Activated CD4-positive, alpha-beta memory T cell treated with anti-CD3 and anti-CD28 coated beads for 36 hours (primary cell): Measurements from ENCODE around the gene NPAS2. TPM values are rescaled to one million over a fixed set of nuclear protein-coding genes. Genes with fewer than 3 reads are reported as not detected.

ENCODE experiments used
- CTCF ChIA-PET: fragments of 350-600 bp; sonication (Branson Sonifier 250); formaldehyde crosslinking; loops from one replicate; lab custom pipeline; 2021; ENCODE audit warnings: antibody characterized with exemption, inconsistent platforms; lab: Charles Lee
- POLR2A ChIA-PET: fragments of 350-600 bp; sonication (Branson Sonifier 250); formaldehyde crosslinking; loops from one replicate; lab custom pipeline; 2021; ENCODE audit warnings: antibody characterized with exemption; lab: Charles Lee
- DNase-seq: peaks from one replicate; pipeline ENCODE4 v3.0.0-alpha.2; 2020
- H3K27ac Mint-ChIP-seq: one replicate; pipeline ENCODE4 v1.8.0; 2021; ENCODE audit warnings: mixed read lengths
- H3K27me3 Mint-ChIP-seq: one replicate; pipeline ENCODE4 v1.8.0; 2021; ENCODE audit warnings: mixed read lengths
- H3K36me3 Mint-ChIP-seq: one replicate; pipeline ENCODE4 v1.8.0; 2021; ENCODE audit warnings: mixed read lengths
- H3K4me1 Mint-ChIP-seq: one replicate; pipeline ENCODE4 v1.8.0; 2021; ENCODE audit warnings: low read depth, mixed read lengths
- H3K4me3 Mint-ChIP-seq: one replicate; pipeline ENCODE4 v1.8.0; 2021; ENCODE audit warnings: mild to moderate bottlenecking, mixed read lengths
- H3K9me3 Mint-ChIP-seq: one replicate; pipeline ENCODE4 v1.8.0; 2021; ENCODE audit warnings: mixed read lengths
- intact Hi-C: fragments of 100-400 bp; cut with micrococcal nuclease; formaldehyde crosslinking; loops from one replicate; pipeline ENCODE4 v1.15.1; 2023
- total RNA-seq, 2 experiments: library from RNA; stranded (reverse); gene quantifications; one replicate each; pipeline ENCODE4 v1.2.3, GENCODE V29; 2021

The NPAS2 gene
- total RNA-seq, 2 experiments from 2014 or later, result 1.4 to 2.3 TPM

DNA sequence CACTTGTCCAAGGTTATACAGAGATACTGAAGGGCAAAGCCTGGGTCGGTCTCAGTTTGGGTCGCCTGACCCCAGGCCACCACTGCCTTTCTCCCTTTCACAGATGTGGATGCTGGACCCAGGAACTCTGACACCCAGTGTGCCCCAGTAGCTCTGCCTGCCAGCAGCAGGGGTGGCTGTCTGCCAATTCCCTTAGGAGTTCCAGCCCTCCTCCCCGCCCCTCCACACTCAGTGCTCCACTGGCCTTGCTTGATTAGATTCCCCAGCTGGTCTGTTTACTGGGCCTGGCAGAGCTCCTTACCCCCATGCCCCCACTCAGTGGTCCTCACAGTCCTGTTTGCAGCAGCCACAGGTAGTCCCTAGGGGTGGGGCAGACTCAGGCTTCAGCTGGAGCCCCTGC is 75.5 kb downstream of the NPAS2 start:
- H3K27me3 Mint-ChIP-seq, result peaks cover 2% of the 10 kb centered on the region
- H3K36me3 Mint-ChIP-seq, result no peaks in the 10 kb centered on the region
- no peak for DNase-seq
- peaks cover 9% of the 10 kb centered on the region for H3K9me3 Mint-ChIP-seq
- H3K27ac Mint-ChIP-seq, result no peak overlapping the region
- intact Hi-C loops, result no loop called here
- ChIA-PET CTCF (no interaction called here), POLR2A (no interaction called here)
- H3K4me1 Mint-ChIP-seq, result no peaks in the 10 kb centered on the region
- H3K4me3 Mint-ChIP-seq, result no peak overlapping the region

DNA sequence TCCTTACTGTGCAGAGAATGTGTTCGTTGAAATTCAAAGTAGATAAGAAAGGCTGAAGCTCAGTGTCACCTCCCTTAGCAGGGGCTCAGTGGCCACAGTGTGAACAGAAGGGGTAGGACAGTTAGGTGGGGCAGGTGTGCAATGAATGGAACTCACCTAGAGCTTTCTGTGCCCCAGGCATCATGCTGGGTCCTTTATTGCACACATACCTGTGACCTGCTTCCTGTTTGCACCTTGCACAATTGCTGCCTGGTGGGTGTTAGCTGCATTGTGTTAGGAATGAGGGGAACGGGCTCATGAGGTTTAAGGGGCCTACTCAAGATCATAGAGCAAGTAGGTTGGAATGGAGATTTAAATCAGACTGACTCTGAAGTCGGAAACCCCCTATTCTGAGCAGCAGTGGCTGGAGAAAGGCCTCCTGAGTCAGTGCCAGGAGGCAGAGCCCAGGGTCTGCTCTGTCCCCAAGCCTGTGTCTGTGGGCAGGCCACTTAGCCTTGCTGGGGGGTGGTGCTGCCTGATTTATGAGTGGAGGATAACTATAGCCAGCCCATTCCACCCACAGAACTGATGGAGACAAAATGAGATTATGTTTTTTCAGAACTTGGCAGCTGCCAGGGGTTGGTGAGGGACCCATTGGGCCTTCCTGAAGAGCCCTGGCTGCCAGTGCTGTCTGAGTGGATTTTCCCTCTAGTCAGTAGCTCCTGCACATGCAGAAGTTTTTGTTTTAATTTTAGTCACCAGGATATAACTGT is 76.2 kb downstream of the NPAS2 start:
- Mint-ChIP-seq H3K27ac (no peak overlapping the region), H3K4me1 (no peaks in the 10 kb centered on the region), H3K36me3 (no peaks in the 10 kb centered on the region), H3K4me3 (no peak overlapping the region), H3K27me3 (peaks cover 4% of the 10 kb centered on the region), H3K9me3 (peaks cover 9% of the 10 kb centered on the region)
- intact Hi-C loops, result no loop called here
- ChIA-PET POLR2A (no interaction called here), CTCF (no interaction called here)
- no peak for DNase-seq

DNA sequence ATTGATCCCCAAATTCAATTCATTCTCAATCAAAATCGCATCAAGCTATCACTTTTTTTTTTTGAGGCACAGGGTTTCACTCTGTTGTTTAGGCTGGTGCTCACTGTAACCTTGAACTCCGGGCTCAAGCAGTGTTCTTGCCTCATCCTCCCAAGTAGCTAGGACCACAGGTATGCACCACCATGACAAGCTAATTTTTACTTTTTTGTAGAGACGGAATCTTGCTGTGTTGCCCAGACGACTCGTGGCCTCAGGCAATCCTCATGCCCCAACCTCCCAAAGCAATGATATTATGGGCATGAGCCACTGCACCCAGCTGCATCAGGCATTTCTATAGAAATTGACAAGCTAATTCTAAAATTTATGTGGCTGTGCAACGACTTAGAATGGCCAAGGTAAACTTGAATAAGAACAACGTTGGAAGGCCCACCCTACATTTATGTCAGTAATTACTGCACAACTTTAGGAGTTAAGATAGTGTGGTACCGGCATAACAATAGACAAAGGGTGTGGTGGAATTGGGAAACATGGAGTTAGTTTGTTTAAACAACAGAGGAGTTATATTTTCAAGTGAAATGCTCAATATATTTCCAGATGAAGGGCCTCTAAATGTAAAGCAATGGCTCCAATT is 78.2 kb downstream of the NPAS2 start:
- intact Hi-C loops, result no loop called here
- Mint-ChIP-seq H3K27me3 (peaks cover 7% of the 10 kb centered on the region), H3K4me1 (no peaks in the 10 kb centered on the region), H3K4me3 (no peak overlapping the region), H3K27ac (no peak overlapping the region), H3K36me3 (no peaks in the 10 kb centered on the region), H3K9me3 (peaks cover 9% of the 10 kb centered on the region)
- ChIA-PET CTCF (no interaction called here), POLR2A (no interaction called here)
- no peak for DNase-seq

DNA sequence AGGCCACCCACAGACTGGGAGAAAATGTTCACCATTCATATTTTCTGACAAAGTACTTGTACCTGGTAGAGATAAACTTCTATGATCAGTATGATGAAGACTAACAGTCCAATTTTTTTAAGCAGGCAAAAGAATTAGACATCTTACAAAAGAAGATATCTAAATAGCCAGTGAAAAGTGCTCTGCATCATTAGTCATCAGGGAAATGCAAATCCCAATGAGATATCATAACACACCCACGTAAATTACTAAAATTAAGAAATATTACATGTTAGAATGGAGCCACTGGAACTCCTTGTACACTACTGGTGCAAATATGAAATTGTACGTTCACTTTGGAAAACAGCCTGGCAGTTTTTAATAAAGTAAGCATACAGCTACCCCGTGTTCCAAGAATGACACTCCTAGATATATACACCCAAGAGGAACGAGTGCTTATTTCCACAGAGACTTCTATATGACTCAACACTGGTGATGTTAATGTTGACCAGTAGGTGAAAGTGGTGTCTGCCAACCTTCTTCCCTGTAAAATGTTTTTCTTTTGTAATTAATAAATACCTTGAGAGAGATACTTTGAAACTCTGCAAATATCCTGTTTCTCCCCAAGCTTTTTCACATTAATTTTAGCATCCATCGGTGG is 80.3 kb downstream of the NPAS2 start:
- H3K27ac Mint-ChIP-seq, result no peak overlapping the region
- CTCF ChIA-PET, result no interaction called here
- DNase-seq, result no peak
- no peaks in the 10 kb centered on the region for H3K4me1 Mint-ChIP-seq
- no peak overlapping the region for H3K4me3 Mint-ChIP-seq
- intact Hi-C loops, result no loop called here
- H3K27me3 Mint-ChIP-seq, result peaks cover 7% of the 10 kb centered on the region
- H3K36me3 Mint-ChIP-seq, result no peaks in the 10 kb centered on the region
- POLR2A ChIA-PET, result no interaction called here
- peaks cover 9% of the 10 kb centered on the region for H3K9me3 Mint-ChIP-seq

DNA sequence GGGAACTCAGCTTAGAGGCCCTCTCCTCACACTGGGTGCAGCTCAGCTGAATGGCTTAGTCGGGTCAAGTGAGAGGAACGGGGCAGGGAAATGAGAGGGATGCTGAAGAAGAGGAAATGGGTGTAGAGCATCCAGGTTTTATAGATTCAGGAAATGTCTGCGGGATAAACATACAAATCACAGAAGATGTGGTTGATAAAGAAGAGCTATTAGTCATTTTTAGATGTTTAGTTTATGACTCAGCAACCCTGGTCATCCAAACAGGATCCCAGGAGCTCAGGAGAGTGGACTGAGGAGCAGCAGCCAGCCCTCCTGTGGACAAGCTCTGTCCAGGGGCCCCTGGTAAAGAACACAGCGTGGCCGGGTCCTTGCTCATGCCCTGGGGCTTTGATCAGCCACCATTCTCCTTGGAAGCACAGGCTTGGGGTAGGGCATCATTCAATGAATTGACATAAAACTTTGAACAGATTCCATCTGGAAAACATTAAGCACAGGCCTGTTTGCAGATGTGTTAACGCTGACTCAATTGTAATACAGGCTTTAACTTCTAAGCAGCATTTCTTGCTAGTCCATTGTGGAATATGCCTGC is 83.0 kb downstream of the NPAS2 start:
- Mint-ChIP-seq H3K4me1 (no peaks in the 10 kb centered on the region), H3K9me3 (peaks cover 4% of the 10 kb centered on the region), H3K27me3 (peaks cover 7% of the 10 kb centered on the region), H3K36me3 (no peaks in the 10 kb centered on the region), H3K4me3 (no peak overlapping the region), H3K27ac (no peak overlapping the region)
- ChIA-PET POLR2A (no interaction called here), CTCF (interaction anchor here (1.2 kb wide), 1 partner anchor 17 kb away, joined by 3 read pairs; no protein-coding TSS in a partner anchor)
- intact Hi-C loops, result no loop called here
- DNase-seq, result no peak

DNA sequence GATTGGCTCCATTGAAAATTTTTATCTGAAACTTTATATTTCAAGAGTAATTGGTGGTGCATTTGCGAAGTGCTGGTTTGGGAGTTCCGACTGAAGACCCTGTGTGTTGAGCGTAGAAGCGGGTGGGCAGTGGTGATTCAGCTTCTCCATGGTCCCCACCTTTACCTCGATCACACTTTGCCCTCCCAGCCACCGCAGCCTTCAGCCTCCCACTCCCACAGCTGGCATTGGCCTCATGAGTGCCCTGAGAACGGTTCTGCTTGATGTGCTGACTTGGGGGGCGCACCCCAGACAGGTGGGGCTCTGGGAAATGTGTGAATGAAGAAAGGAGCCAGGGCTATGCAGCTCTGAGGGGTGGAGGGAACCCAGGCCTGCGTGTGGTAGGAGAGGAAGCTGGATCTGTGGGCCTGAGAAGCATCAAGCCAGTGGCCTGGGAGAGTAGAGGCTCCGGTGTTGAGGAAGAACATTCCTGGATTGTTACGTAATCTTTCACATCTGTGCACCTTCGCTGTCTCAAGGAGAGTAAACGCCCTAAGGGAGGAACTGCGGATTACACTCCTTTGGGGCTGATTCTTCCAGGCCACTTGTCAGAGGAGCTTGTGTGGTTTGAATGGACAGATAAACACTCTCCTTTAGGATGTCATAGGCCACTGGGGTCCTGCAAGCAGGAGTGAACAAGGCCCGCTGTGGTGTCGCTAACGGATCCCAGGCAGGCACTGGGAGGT is 83.8 kb downstream of the NPAS2 start:
- Mint-ChIP-seq H3K36me3 (no peaks in the 10 kb centered on the region), H3K9me3 (peaks cover 4% of the 10 kb centered on the region), H3K27ac (no peak overlapping the region), H3K4me1 (no peaks in the 10 kb centered on the region), H3K27me3 (peaks cover 7% of the 10 kb centered on the region), H3K4me3 (no peak overlapping the region)
- CTCF ChIA-PET, result no interaction called here
- no peak for DNase-seq
- intact Hi-C loops, result no loop called here
- POLR2A ChIA-PET, result no interaction called here

DNA sequence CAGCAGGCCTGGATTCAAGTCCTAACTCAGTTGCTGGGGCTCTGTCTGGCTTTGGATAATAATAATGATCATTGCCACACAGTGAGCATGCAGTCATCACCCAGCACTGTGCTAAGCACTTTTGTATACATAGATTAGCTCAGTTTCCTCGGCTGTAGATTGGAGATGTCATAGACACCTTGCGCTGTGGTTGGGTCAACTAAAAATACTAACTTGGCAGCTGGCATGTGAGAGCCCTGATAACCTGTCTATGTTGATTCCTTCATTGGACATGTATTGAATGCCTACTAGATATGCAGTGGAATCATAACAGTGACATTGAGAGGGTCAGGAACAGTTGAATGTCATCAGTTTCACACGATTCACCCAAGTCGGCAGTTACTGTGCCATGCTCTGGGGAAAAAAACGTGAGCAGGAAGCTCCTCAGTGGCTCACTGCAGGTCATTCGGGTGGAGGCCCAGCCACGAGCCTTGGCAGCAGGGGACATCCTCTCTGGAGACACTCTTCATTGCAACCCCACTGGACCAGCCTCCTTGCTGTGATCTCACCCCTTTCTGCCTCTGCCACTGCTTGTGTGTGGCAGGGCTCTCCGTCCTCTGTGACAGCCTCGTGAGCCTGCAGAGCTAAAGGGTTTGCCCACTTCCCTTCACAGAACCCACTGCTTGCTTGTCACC is 85.3 kb downstream of the NPAS2 start:
- DNase-seq, result no peak
- H3K27me3 Mint-ChIP-seq, result peaks cover 7% of the 10 kb centered on the region
- no peak overlapping the region for H3K27ac Mint-ChIP-seq
- H3K4me3 Mint-ChIP-seq, result no peak overlapping the region
- H3K36me3 Mint-ChIP-seq, result no peaks in the 10 kb centered on the region
- H3K4me1 Mint-ChIP-seq, result no peaks in the 10 kb centered on the region
- peaks cover 2% of the 10 kb centered on the region for H3K9me3 Mint-ChIP-seq
- POLR2A ChIA-PET, result no interaction called here
- intact Hi-C loops, result no loop called here
- CTCF ChIA-PET, result interaction anchor here (1.2 to 1.3 kb wide), 2 partner anchors 13 to 15 kb away, joined by 3 read pairs; no protein-coding TSS in a partner anchor

DNA sequence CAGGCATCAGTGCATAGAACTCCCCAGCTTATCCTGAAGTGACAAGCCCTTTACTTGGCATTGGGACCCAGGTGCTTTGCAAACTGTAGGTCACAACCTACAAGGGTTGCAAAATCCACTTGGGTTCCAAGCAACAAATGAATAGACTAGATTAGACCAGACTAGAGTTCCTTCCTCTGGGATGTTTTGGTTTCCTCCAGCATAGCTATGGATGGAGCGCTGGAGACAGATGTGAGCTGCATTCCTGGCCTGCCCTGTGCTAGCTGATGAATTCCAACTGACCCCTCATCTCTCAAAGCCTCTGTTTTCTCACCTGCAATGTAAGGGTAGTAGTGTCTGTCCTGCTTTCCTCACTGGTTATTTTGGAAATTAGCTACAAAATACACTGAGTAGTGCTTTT is 86.2 kb downstream of the NPAS2 start:
- Mint-ChIP-seq H3K4me1 (no peaks in the 10 kb centered on the region), H3K36me3 (no peaks in the 10 kb centered on the region), H3K27ac (no peak overlapping the region), H3K27me3 (peaks cover 3% of the 10 kb centered on the region), H3K4me3 (no peak overlapping the region), H3K9me3 (no peaks in the 10 kb centered on the region)
- ChIA-PET POLR2A (no interaction called here), CTCF (interaction anchor here (1.2 to 1.3 kb wide), 2 partner anchors 12 to 14 kb away, joined by 3 read pairs; no protein-coding TSS in a partner anchor)
- intact Hi-C loops, result no loop called here
- DNase-seq, result no peak

DNA sequence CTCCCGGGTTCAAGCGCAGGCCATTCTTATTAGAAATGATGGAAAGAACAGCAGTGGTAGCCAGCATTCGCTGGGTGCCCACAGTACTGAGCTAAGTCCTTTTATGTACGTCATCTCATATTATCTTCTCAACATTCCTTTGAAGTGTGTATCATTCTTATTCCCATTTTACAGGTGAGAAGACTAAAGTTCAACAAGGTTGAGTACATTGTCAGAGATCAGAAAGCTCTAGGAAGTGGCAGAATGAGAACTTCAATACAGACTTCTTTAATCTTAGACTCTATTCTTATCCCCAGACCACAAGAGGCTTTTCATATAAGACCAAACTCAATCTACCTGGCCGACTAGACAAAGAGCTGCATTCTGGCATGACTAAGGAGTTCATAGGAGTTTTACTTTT is 86.7 kb downstream of the NPAS2 start:
- Mint-ChIP-seq H3K9me3 (no peaks in the 10 kb centered on the region), H3K27me3 (peaks cover 2% of the 10 kb centered on the region), H3K4me1 (no peaks in the 10 kb centered on the region), H3K4me3 (no peak overlapping the region), H3K36me3 (no peaks in the 10 kb centered on the region), H3K27ac (no peak overlapping the region)
- ChIA-PET CTCF (interaction anchor here (1.2 kb wide), 1 partner anchor 12 kb away, joined by 3 read pairs; no protein-coding TSS in a partner anchor), POLR2A (no interaction called here)
- intact Hi-C loops, result no loop called here
- DNase-seq, result no peak

DNA sequence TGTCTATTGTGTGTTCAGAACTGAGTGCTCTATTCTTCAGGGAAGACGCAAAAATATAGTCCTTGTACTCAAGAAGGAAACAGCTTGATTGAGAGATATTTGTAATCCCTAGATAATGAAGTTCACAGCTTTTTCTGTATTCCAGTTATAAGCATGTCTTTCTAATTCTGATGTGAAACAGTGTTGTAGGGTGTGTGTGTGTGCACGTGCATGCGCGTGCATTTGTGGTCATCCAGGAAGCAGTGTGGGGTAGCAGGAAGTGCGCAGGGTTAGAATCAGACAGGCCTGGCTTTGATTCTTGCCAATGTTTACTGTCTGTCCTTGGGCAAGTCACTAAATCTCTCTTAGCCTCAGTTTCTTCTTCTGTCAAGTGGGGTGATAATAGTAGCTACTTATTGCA is 87.9 kb downstream of the NPAS2 start:
- POLR2A ChIA-PET, result no interaction called here
- intact Hi-C loops, result no loop called here
- DNase-seq, result no peak
- H3K9me3 Mint-ChIP-seq, result no peaks in the 10 kb centered on the region
- no peaks in the 10 kb centered on the region for H3K27me3 Mint-ChIP-seq
- CTCF ChIA-PET, result no interaction called here
- H3K36me3 Mint-ChIP-seq, result no peaks in the 10 kb centered on the region
- no peak overlapping the region for H3K4me3 Mint-ChIP-seq
- H3K27ac Mint-ChIP-seq, result no peak overlapping the region
- no peaks in the 10 kb centered on the region for H3K4me1 Mint-ChIP-seq

DNA sequence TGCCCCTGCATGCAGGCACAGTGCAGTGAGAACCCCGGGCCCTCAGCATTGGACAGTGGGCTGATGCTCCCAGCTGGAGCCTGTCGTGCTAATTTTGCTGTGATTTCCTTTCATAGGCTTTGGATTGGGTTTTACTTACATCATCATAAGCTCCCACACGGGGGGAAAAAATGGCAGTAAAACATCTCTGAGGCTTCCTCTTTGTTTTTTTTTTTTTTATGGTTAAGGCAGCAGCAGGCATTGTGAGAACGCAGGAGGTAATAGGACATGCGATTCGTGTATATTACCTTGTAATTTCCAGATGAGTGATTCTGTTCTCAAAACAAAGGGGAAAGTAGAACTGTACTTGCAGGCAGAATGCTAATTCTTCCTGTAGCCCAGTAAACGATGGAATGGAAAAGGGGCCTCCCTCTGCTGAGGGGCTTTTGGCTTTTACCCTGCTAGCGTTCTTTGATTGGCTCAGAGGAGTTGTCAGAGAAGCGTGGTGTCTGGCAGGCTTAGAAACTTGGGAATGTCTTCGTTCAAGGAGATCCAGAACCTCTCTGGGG is 89.7 kb downstream of the NPAS2 start:
- H3K9me3 Mint-ChIP-seq, result no peaks in the 10 kb centered on the region
- ChIA-PET POLR2A (no interaction called here), CTCF (no interaction called here)
- intact Hi-C loops, result no loop called here
- no peaks in the 10 kb centered on the region for H3K36me3 Mint-ChIP-seq
- H3K4me1 Mint-ChIP-seq, result no peaks in the 10 kb centered on the region
- H3K27me3 Mint-ChIP-seq, result peaks cover 4% of the 10 kb centered on the region
- no peak for DNase-seq
- H3K4me3 Mint-ChIP-seq, result no peak overlapping the region
- no peak overlapping the region for H3K27ac Mint-ChIP-seq
